CD1c-positive myeloid dendritic cell (primary cell): ENCODE data around the gene GCC2.
A peak's percentile ranks its signal among the peaks of the same experiment; 100 is the strongest.
"Not testable (repeated sequence)": the region's sequence is repeated elsewhere in the genome, so short reads cannot be mapped to it uniquely, and the experiment has no call there.

Experiments
- DNase-seq: peaks from one replicate; pipeline ENCODE4 v3.0.0-alpha.2; 2016; ENCODE audit errors: extremely low spot score

The GCC2 gene

GRCh38 chr2:108444941-108445840, 3.8 kb upstream of the GCC2 start:
- no peak for DNase-seq

- DNase-seq = no peak
Measured at GRCh38 chr2:108446703-108447102, 2.3 kb upstream of the GCC2 start.

GRCh38 chr2:108447947-108448677, 894 bp upstream of the GCC2 start:
- no peak for DNase-seq

GRCh38 chr2:108449410-108450130, 564 bp downstream of the GCC2 start:
- peak; percentile 66 for DNase-seq

- no peak for DNase-seq
Measured at GRCh38 chr2:108450863-108451262, 1.9 kb downstream of the GCC2 start.

GRCh38 chr2:108451976-108452375, 3.0 kb downstream of the GCC2 start:
- no peak for DNase-seq

- not testable (repeated sequence) for DNase-seq
Measured at GRCh38 chr2:108453530-108453929, 4.5 kb downstream of the GCC2 start.

GRCh38 chr2:108454440-108454839, 5.4 kb downstream of the GCC2 start:
- no peak for DNase-seq

- no peak for DNase-seq
Measured at GRCh38 chr2:108455571-108455970, 6.6 kb downstream of the GCC2 start.

GRCh38 chr2:108458082-108458481, 9.1 kb downstream of the GCC2 start:
- no peak for DNase-seq

- DNase-seq = no peak
Measured at GRCh38 chr2:108459441-108459840, 10.4 kb downstream of the GCC2 start.

GRCh38 chr2:108460345-108461037, 11.5 kb downstream of the GCC2 start:
- DNase-seq = no peak

- no peak for DNase-seq
Measured at GRCh38 chr2:108477099-108477498, 28.1 kb downstream of the GCC2 start.

- DNase-seq = no peak
Measured at GRCh38 chr2:108485253-108485652, 36.2 kb downstream of the GCC2 start.

GRCh38 chr2:108490506-108491122, 41.6 kb downstream of the GCC2 start:
- DNase-seq = no peak

GRCh38 chr2:108491848-108492247, 42.8 kb downstream of the GCC2 start:
- no peak for DNase-seq

GRCh38 chr2:108492364-108492763, 43.4 kb downstream of the GCC2 start:
- DNase-seq = no peak

- DNase-seq = not testable (repeated sequence)
Measured at GRCh38 chr2:108496167-108496566, 47.2 kb downstream of the GCC2 start.

GRCh38 chr2:108507620-108508019, 58.6 kb downstream of the GCC2 start:
- not testable (repeated sequence) for DNase-seq

GRCh38 chr2:108512431-108512830, 63.4 kb downstream of the GCC2 start:
- DNase-seq = not testable (repeated sequence)

GRCh38 chr2:108514478-108514877, 65.5 kb downstream of the GCC2 start:
- DNase-seq = not testable (repeated sequence)
